HepG2 (cell line): ENCODE measurements around the gene PDE8B. TPM values are rescaled to one million over a fixed set of nuclear protein-coding genes. Genes with fewer than 3 reads are reported as not detected.

Source experiments
- ATAC-seq: fragments of 200-7000 bp; cut with Tn5 transposase; 3 replicates; pipeline ENCODE4 v1.9.1; 2020; ENCODE audit warnings: mild to moderate bottlenecking, moderate library complexity
- BruUV-seq: library from RNA; stranded (reverse); fragments of 400-500 nt; replicated peaks from 2 replicates; lab custom pipeline; 2021; lab: Mats Ljungman, UMichigan
- CTCF ChIA-PET: fragments of 300-600 bp; formaldehyde crosslinking; extraction: SDS; loops from one replicate; lab custom pipeline; 2021; ENCODE audit warnings: low total read pairs, inconsistent platforms, low intra/inter-chr PET ratio; lab: Yijun Ruan, JAX
- POLR2A ChIA-PET: fragments of 350-600 bp; sonication (Branson Sonifier 250); formaldehyde crosslinking; loops from one replicate; lab custom pipeline; 2020; ENCODE audit warnings: antibody characterized with exemption, inconsistent platforms; lab: Yijun Ruan, JAX
- DNase-seq: peaks from one replicate; pipeline ENCODE4 v3.0.0-alpha.2; 2015; ENCODE audit warnings: low spot score
- FAIRE-seq: peaks from 3 replicates; lab custom pipeline; 2011; peaks lifted over from hg19 to GRCh38; lab: Jason Lieb, UNC
- H2AFZ ChIP-seq: one replicate; pipeline ENCODE4 v1.6.1; 2011; ENCODE audit warnings: low read length, inconsistent platforms
- H3K27ac ChIP-seq: fragments of 300-600 bp; 3 replicates; pipeline ENCODE4 v1.8.0; 2011; ENCODE audit warnings: mixed run types, mild to moderate bottlenecking, mixed read lengths, low read length, inconsistent platforms; ENCODE audit not compliant: insufficient read depth; ENCODE audit errors: extremely low read length
- H3K27me3 ChIP-seq, 2 experiments: fragments of 200-600 bp in 1 of 2; 2 replicates in 1 of 2; 3 replicates in 1 of 2; pipeline versions ENCODE4 v1.6.0 to v1.8.0; 2011; ENCODE audit warnings: low read length in 2 of 2, mild to moderate bottlenecking in 2 of 2, moderate library complexity in 2 of 2, inconsistent platforms in 1 of 2; ENCODE audit not compliant: insufficient read depth in 2 of 2, control insufficient read depth in 1 of 2
- H3K36me3 ChIP-seq, 2 experiments: fragments of 200-600 bp in 1 of 2; replicated peaks in 1 of 2; 2 replicates in 1 of 2; 3 replicates in 1 of 2; pipeline versions ENCODE4 v1.5.1 to v1.8.0; 2011; ENCODE audit warnings: low read length in 2 of 2, inconsistent platforms in 1 of 2; ENCODE audit not compliant: insufficient read depth in 2 of 2, control insufficient read depth in 1 of 2
- H3K4me1 ChIP-seq: 2 replicates; pipeline ENCODE4 v1.5.1; 2012; ENCODE audit warnings: low read length, inconsistent platforms; ENCODE audit not compliant: insufficient read depth
- H3K4me2 ChIP-seq: 2 replicates; pipeline ENCODE4 v1.6.0; 2011; ENCODE audit warnings: low read depth, low read length, inconsistent platforms
- H3K4me3 ChIP-seq, 3 experiments: fragments of 200-600 bp in 1 of 3; sonication (generic), shearing (Covaris generic) in 1 of 3; replicated peaks in 1 of 3; 2 replicates each; pipeline ENCODE4 v1.5.1; 2011 to 2016; ENCODE audit warnings: low read length in 3 of 3, inconsistent platforms in 2 of 3, low read depth in 2 of 3, mild to moderate bottlenecking in 2 of 3, control low read depth in 1 of 3, mixed read lengths in 1 of 3; ENCODE audit not compliant: insufficient read depth in 1 of 3
- H3K79me2 ChIP-seq: one replicate; pipeline ENCODE4 v1.6.1; 2011; ENCODE audit warnings: low read length, inconsistent platforms; ENCODE audit not compliant: insufficient read depth
- H3K9ac ChIP-seq: 2 replicates; pipeline ENCODE4 v1.6.0; 2011; ENCODE audit warnings: mild to moderate bottlenecking, low read depth, low read length, inconsistent platforms; ENCODE audit not compliant: insufficient read depth
- H3K9me3 ChIP-seq: 2 replicates; pipeline ENCODE4 v1.5.1; 2012; ENCODE audit warnings: mild to moderate bottlenecking, low read length
- H4K20me1 ChIP-seq: 2 replicates; pipeline ENCODE4 v1.6.0; 2011; ENCODE audit warnings: inconsistent platforms, mild to moderate bottlenecking, low read length, moderate library complexity; ENCODE audit not compliant: insufficient read depth
- CAMTA2 ChIP-seq: sonication (generic); formaldehyde crosslinking; IDR thresholded peaks from 2 replicates; pipeline ENCODE4 v1.4.0; 2020; ENCODE audit warnings: mild to moderate bottlenecking, missing genetic modification reagents, borderline replicate concordance
- HNRNPUL1 ChIP-seq: fragments of 200-400 bp; formaldehyde crosslinking; IDR thresholded peaks from 2 replicates; pipeline ENCODE4 v1.6.1; 2017; ENCODE audit warnings: low read depth, mild to moderate bottlenecking, low read length, moderate library complexity
- NR2C2 ChIP-seq: sonication (generic); formaldehyde crosslinking; IDR thresholded peaks from 2 replicates; pipeline ENCODE4 v1.4.0; 2020; ENCODE audit warnings: missing genetic modification reagents, mild to moderate bottlenecking, moderate library complexity, borderline replicate concordance
- NR2F6 ChIP-seq, 2 experiments: IDR thresholded peaks; 2 replicates each; pipeline ENCODE4 v1.6.1; 2016; ENCODE audit warnings: antibody characterized with exemption in 1 of 2, mild to moderate bottlenecking in 1 of 2
- REPIN1 ChIP-seq: sonication (generic); formaldehyde crosslinking; IDR thresholded peaks from 2 replicates; pipeline ENCODE4 v1.8.0; 2022; ENCODE audit warnings: missing genetic modification reagents, low read depth, mild to moderate bottlenecking, borderline replicate concordance
- SYNCRIP ChIP-seq: fragments of 200-400 bp; formaldehyde crosslinking; IDR thresholded peaks from 2 replicates; pipeline ENCODE4 v1.6.1; 2018; ENCODE audit warnings: mild to moderate bottlenecking, low read depth, low read length; ENCODE audit not compliant: insufficient read depth
- ZNF101 ChIP-seq: sonication (generic); formaldehyde crosslinking; IDR thresholded peaks from 2 replicates; pipeline ENCODE4 v1.4.0; 2020; ENCODE audit warnings: mild to moderate bottlenecking, low read depth, missing genetic modification reagents, borderline replicate concordance
- ZNF503 ChIP-seq: sonication (generic); formaldehyde crosslinking; IDR thresholded peaks from 2 replicates; pipeline ENCODE4 v1.4.0; 2020; ENCODE audit warnings: missing genetic modification reagents
- WGBS: methylation state at CpG from one replicate; pipeline ENCODE4 v1.1.6; 2017; ENCODE audit warnings: low lambda C conversion rate; 5-methylcytosine and 5-hydroxymethylcytosine counted together
- in situ Hi-C: cut with HindIII; loops from 2 replicates; pipeline ENCODE4 v1.10.0; 2017; ENCODE audit warnings: low pct_unique_long_range_greater_than_20kb; ENCODE audit not compliant: extremely low pct_ligation_motif_present
- intact Hi-C: fragments of 100-400 bp; cut with micrococcal nuclease; formaldehyde crosslinking; loops from one replicate; pipeline ENCODE4 v1.10.0; 2022; ENCODE audit not compliant: unreplicated experiment
- polyA plus RNA-seq, 8 experiments: library from polyadenylated mRNA; depleted of rRNA in 3 of 8; stranded (reverse) in 7 of 8; unstranded in 1 of 8; fragments of >200 nt; fragmentation: Illumina TruSeq in 4 of 8; extraction: Trizol in 4 of 8; gene quantifications; 2 replicates each; pipeline versions ENCODE4 v1.2.1 to v1.2.3, GENCODE V29; 2011 to 2016; ENCODE audit warnings: low read depth in 4 of 8, missing spikeins in 1 of 8, mixed read lengths in 1 of 8; ENCODE audit not compliant: insufficient read depth in 1 of 8
- total RNA-seq, 5 experiments: library from RNA; depleted of rRNA; stranded (reverse); fragments of >200 nt; fragmentation: Illumina TruSeq; extraction: Trizol; gene quantifications; 2 replicates each; pipeline ENCODE4 v1.2.3, GENCODE V29; 2016; ENCODE audit warnings: low read depth in 1 of 5

PDE8B gene
- total and polyA plus RNA-seq, 2 of the 13 experiments (the other 11 are each of a cell fraction or from before 2014, with no cell fraction given), result 0.07 TPM; not detected in 1

GRCh38 chr5:77418601-77419581, 208.4 kb downstream of the PDE8B start (continued):
- no peak for TF ChIP-seq HNRNPUL1

GRCh38 chr5:77419644-77420582, 209.4 kb downstream of the PDE8B start:
- intact Hi-C loops (no loop called here), in situ Hi-C loops (no loop called here)
- H4K20me1 ChIP-seq, result no peaks in the 10 kb centered on the region
- POLR2A ChIA-PET, result no interaction called here
- H3K9ac ChIP-seq, result no peak overlapping the region
- no peaks in the 10 kb centered on the region for H3K27me3 ChIP-seq
- H2AFZ ChIP-seq, result no peak overlapping the region
- no peaks in the 10 kb centered on the region for H3K36me3 ChIP-seq
- H3K4me1 ChIP-seq, result peaks cover 15% of the 10 kb centered on the region; the same call in 1 of the 2 replicates
- no peaks in the 10 kb centered on the region for H3K9me3 ChIP-seq
- CTCF ChIA-PET, result no interaction called here
- no peak overlapping the region for H3K4me2 ChIP-seq
- no TSS peak for BruUV-seq
- no peak for FAIRE-seq
- no peak for DNase-seq
- ATAC-seq, result no peak
- H3K79me2 ChIP-seq, result no peaks in the 10 kb centered on the region
- no peak overlapping the region for H3K27ac ChIP-seq
- H3K4me3 ChIP-seq, result no peak overlapping the region
- no peak for TF ChIP-seq NR2F6 (IDR thresholded peaks at IDR 0.05)
- no peak for TF ChIP-seq NR2F6 (CRISPR knock-in tag; IDR thresholded peaks at IDR 0.05)
- TF ChIP-seq NR2C2, result no peak
- no peak for TF ChIP-seq SYNCRIP
- no peak for TF ChIP-seq CAMTA2 (CRISPR knock-in tag)
- no peak for TF ChIP-seq REPIN1 (CRISPR knock-in tag)
- TF ChIP-seq ZNF503 (CRISPR knock-in tag), result no peak
- TF ChIP-seq ZNF101 (CRISPR knock-in tag), result no peak
- whole genome bisulfite sequencing, result 94% methylated on average over 8 of the region's 8 CpGs
